Activated naive CD8-positive, alpha-beta T cell treated with anti-CD3 and anti-CD28 coated beads, Interleukin-2, amount 50 U/mL, for 24 hours (primary cell): ENCODE measurements around the gene USP47.
A peak's percentile ranks its signal among the peaks of the same experiment; 100 is the strongest.

Experiments
- ATAC-seq: fragments of 150-1000 bp; cut with Tn5 transposase; one replicate; pipeline ENCODE4 v1.10.0; 2021
- DNase-seq: peaks from one replicate; pipeline ENCODE4 v3.0.0; 2021
- H3K27ac Mint-ChIP-seq: one replicate; pipeline ENCODE4 v1.8.0; 2021; ENCODE audit warnings: mild to moderate bottlenecking, mixed read lengths
- H3K27me3 Mint-ChIP-seq: one replicate; pipeline ENCODE4 v1.8.0; 2021; ENCODE audit warnings: mixed read lengths
- H3K36me3 Mint-ChIP-seq: one replicate; pipeline ENCODE4 v1.8.0; 2021; ENCODE audit warnings: low read depth, mixed read lengths
- H3K4me1 Mint-ChIP-seq: one replicate; pipeline ENCODE4 v1.8.0; 2021; ENCODE audit warnings: mixed read lengths
- H3K4me3 Mint-ChIP-seq: one replicate; pipeline ENCODE4 v1.8.0; 2021; ENCODE audit warnings: mild to moderate bottlenecking, moderate library complexity, mixed read lengths
- H3K9me3 Mint-ChIP-seq: one replicate; pipeline ENCODE4 v1.8.0; 2021; ENCODE audit warnings: mixed read lengths

USP47 gene

DNA sequence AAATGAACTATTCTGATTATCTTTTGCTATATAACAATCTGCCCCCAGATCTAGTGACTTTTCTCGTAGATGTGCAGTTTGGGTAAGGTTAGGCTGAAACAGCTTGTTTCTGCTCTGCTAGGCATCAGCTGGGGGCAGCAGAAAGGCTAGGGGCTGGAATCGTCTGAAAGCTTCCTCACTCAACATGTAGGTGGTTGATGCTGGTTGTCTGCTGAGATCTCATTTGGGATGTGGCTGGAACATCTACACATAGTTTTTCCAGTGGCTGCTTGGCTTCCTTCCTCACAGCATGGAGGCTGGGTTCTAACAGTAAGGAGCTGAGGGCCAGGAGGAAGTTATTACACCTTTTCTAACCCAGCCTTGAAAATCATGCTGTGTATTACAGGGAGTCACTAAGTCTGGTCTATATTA lies 30.2 kb downstream of the USP47 start:
- H3K9me3 Mint-ChIP-seq = peaks cover 4% of the 10 kb centered on the region

DNA sequence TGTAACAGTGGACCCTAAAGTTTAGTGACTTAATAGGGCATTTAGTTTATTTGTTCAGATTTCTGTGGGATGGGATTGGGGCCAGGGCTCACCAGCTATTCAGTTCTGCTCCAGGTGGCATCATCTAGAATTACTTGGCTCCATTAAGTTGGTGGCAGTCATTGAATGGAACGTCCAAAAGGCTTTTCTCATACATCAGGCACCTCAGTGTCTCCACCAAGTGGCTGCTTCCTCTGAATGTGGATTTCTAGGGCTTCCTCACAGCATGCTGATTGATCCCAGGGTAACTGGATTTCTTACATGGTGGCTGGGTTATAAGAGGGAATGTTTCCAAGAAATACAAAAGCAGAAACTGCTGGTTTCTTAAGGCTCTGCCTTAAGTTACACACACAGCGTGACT lies 34.7 kb downstream of the USP47 start:
- no peaks in the 10 kb centered on the region for H3K27me3 Mint-ChIP-seq
- ATAC-seq = no peak
- H3K36me3 Mint-ChIP-seq = peaks cover 7% of the 10 kb centered on the region
- H3K9me3 Mint-ChIP-seq = no peaks in the 10 kb centered on the region
- no peak for DNase-seq
- H3K27ac Mint-ChIP-seq = no peak overlapping the region
- H3K4me3 Mint-ChIP-seq = no peak overlapping the region
- H3K4me1 Mint-ChIP-seq = peaks cover 37% of the 10 kb centered on the region

More for the DNA sequence above, 30.2 kb downstream of the USP47 start:
- Mint-ChIP-seq H3K4me3 (no peak overlapping the region), H3K4me1 (peaks cover 61% of the 10 kb centered on the region), H3K27me3 (no peaks in the 10 kb centered on the region), H3K27ac (peak overlapping the region; percentile 14), H3K36me3 (peaks cover 8% of the 10 kb centered on the region)
- DNase-seq = no peak
- ATAC-seq = peak; percentile 33

DNA sequence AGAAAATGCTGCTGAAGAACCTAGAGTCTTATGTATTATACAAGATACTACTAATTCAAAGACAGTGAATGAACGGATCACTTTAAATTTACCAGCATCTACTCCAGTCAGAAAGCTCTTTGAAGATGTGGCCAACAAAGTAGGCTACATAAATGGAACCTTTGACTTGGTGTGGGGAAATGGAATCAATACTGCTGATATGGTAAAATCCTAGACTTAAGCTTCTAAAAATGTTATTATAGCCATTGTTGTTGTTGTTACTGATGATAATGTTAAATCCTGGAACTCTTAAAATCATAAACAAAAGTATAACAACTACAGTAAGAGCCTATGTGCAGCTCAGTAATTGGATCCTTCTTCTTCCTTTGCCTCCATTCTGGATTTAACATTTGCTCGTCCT lies 38.4 kb downstream of the USP47 start:
- Mint-ChIP-seq H3K9me3 (no peaks in the 10 kb centered on the region), H3K4me3 (no peak overlapping the region), H3K4me1 (peaks cover 43% of the 10 kb centered on the region), H3K27me3 (no peaks in the 10 kb centered on the region), H3K36me3 (peaks cover 23% of the 10 kb centered on the region), H3K27ac (no peak overlapping the region)
- DNase-seq = no peak
- no peak for ATAC-seq

DNA sequence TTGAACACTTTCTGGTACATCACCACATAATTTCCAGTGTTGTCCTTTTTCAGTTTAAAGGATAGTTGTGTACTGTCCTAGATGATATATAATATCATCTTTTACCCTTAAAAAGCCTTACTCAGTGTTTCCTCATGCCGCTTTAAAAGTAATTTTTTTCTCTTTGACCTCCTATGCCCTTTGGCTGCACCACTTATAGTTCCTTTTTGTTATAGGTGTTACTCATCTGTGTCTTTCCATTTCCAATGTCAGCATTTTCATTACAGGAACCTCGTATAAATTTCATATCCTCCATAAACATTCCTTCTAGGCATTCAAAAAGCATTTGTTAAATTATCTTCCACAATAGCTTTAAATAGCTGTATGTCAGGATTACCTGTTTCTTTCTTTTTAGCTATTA lies 40.8 kb downstream of the USP47 start:
- DNase-seq (no peak), ATAC-seq (no peak)
- Mint-ChIP-seq H3K36me3 (peaks cover 44% of the 10 kb centered on the region), H3K27me3 (no peaks in the 10 kb centered on the region), H3K4me3 (no peak overlapping the region), H3K9me3 (no peaks in the 10 kb centered on the region), H3K27ac (no peak overlapping the region), H3K4me1 (peaks cover 39% of the 10 kb centered on the region)

DNA sequence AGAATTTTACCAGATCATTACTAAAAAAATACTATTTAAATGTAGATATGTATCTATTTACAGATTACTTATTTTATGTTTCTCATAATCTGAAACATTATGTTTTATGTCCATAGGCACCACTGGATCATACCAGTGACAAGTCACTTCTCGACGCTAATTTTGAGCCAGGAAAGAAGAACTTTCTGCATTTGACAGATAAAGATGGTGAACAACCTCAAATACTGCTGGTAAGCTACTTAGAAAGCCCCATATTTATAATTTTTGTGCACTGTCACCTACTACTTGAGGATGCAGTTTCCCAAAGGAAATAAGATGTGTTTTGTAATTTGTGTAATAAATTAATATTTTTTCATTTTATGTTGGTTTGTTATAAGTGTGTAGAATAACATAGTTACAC lies 42.6 kb downstream of the USP47 start:
- Mint-ChIP-seq H3K4me1 (peaks cover 33% of the 10 kb centered on the region), H3K4me3 (no peak overlapping the region), H3K36me3 (peaks cover 52% of the 10 kb centered on the region), H3K27me3 (no peaks in the 10 kb centered on the region), H3K9me3 (no peaks in the 10 kb centered on the region), H3K27ac (no peak overlapping the region)
- ATAC-seq = no peak
- DNase-seq = no peak

DNA sequence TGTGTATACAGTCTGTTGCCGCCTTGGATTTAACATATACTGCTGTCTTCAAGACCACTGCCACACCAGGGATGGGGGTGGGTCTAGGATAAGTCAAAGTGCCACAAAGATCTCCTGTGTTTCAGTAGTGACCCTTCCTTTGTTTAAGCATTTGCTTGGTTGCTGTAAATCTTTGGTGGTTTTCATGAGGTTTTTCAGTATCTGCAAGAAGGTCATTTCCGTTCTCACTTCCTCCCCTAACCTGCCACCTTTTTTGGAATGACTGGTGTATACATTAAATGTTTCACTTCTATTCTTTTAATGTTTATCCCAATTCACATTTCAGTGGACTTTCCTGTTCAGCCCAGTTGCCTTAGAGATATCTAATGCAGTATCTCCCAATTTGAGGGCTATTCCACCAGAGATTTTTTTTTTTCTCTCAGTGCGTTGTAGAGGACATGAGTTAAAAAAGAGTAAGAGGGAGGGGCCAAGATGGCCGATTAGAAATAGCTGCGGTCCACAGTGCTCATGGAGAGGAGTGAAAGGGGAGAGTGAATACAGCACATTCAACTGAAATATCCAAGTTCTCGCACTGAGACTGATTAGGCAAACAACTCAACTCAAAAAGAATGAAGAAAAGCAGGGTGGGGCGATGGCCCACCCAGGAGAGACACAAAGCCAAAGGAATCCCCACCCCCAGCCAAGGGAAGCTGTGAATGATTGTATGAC lies 43.2 kb downstream of the USP47 start:
- Mint-ChIP-seq H3K36me3 (peaks cover 55% of the 10 kb centered on the region), H3K4me1 (peaks cover 32% of the 10 kb centered on the region), H3K9me3 (no peaks in the 10 kb centered on the region), H3K27me3 (no peaks in the 10 kb centered on the region), H3K4me3 (no peak overlapping the region), H3K27ac (peak overlapping the region; percentile 14)
- no peak for DNase-seq
- peak; percentile 49 for ATAC-seq

DNA sequence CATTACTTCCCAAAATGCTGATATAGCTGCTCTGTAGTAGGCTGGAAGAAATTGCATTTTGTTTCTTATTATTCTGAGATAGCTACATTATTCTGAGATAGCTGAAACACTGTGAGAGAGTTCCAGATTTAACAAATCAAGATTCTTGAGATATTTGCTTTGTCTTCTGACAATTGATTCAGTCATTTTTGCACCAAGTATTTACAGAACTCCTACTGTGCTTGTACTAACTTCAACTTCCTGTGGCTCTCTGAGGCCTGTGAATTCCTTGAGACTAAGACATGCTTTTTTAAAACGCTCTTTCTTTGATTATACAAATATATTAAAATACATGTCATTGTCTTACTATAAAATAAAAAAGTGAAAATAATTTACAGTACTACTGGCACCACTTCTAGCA lies 52.7 kb downstream of the USP47 start:
- Mint-ChIP-seq H3K36me3 (peaks cover 16% of the 10 kb centered on the region), H3K4me1 (no peaks in the 10 kb centered on the region), H3K27ac (no peak overlapping the region), H3K4me3 (no peak overlapping the region), H3K27me3 (no peaks in the 10 kb centered on the region), H3K9me3 (no peaks in the 10 kb centered on the region)
- no peak for DNase-seq
- ATAC-seq = no peak

DNA sequence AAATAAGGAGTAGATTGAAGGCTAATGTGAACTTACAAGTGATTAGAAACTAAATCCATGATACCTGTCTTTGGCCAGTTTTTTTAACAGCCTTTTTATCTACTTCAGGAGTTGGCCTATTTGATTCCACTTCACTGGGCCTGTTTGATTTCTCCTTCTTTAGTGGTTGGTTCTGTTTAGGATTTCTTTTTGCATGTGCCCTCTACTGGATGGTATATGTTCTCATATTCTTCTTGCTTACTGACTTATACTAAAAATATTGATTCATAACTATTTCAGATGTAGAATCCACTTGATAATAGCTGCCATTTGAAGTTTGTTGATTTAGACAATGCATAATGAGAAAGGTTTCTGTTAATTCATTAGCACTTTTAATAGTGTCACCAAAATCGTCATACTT lies 53.9 kb downstream of the USP47 start:
- H3K27me3 Mint-ChIP-seq = no peaks in the 10 kb centered on the region
- no peak overlapping the region for H3K4me3 Mint-ChIP-seq
- no peaks in the 10 kb centered on the region for H3K9me3 Mint-ChIP-seq
- H3K36me3 Mint-ChIP-seq = peaks cover 13% of the 10 kb centered on the region
- no peak overlapping the region for H3K27ac Mint-ChIP-seq
- DNase-seq (no peak), ATAC-seq (no peak)
- H3K4me1 Mint-ChIP-seq = no peaks in the 10 kb centered on the region

DNA sequence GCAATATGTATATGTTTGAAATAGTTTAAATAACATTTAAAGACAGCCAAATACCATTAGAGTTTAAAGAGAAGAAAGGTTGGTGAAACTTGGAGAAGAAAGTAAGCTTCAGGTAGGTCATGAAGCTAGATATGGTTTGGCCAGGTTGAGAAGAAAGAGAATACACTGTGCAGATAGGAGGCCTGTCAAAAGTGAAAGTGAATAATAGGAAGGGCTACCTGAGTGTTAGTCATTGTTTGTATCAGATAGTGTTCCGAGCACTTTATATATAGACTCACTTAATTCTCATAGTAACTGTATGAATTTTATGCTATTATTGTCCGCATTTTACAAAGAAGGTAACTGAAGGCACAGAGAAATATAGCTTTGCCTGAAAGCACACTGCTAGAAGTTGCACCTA lies 56.9 kb downstream of the USP47 start:
- DNase-seq (no peak), ATAC-seq (no peak)
- peaks cover 10% of the 10 kb centered on the region for H3K36me3 Mint-ChIP-seq
- no peak overlapping the region for H3K27ac Mint-ChIP-seq
- no peaks in the 10 kb centered on the region for H3K4me1 Mint-ChIP-seq
- no peaks in the 10 kb centered on the region for H3K27me3 Mint-ChIP-seq
- no peak overlapping the region for H3K4me3 Mint-ChIP-seq
- H3K9me3 Mint-ChIP-seq = no peaks in the 10 kb centered on the region

DNA sequence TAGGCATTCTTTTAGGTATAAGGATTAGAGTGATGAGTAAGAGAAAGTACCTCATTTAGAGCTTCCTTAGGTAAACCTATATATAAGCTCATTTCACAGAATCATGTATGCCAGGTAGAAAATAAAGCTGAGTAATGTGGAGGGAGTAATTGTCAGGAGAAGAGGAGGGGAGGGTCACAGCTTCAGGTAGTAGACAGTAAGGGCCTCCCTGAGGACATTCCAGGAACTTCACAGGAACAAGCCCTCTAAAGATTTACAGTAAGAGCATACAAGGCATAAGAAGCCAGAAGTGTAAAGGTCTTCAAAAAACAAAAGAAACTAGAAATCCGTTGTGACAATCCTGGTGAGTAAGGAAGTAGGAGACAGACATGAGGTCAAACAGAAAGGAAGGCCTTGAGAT lies 57.6 kb downstream of the USP47 start:
- Mint-ChIP-seq H3K27me3 (no peaks in the 10 kb centered on the region), H3K4me3 (no peak overlapping the region), H3K4me1 (no peaks in the 10 kb centered on the region), H3K27ac (no peak overlapping the region), H3K9me3 (no peaks in the 10 kb centered on the region), H3K36me3 (peaks cover 14% of the 10 kb centered on the region)
- DNase-seq (no peak), ATAC-seq (no peak)

DNA sequence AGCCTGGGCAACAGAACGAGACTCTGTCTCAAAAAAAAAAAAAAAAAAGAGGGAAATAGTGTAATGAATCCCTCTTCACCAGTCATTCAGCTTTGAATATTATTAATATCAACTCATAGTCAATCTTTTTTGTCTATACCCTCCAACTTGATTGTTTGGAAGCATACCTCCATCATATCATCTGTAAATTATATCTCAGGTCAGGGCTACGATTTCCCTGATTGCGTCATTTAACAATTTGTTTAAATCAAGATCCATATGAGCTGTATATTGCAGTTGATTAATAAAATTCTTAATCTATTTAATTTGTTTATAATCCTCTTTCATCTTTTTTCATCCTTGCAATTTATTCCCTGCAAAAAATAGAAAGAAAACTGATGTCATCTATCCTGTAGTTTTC lies 60.2 kb downstream of the USP47 start:
- Mint-ChIP-seq H3K4me1 (no peaks in the 10 kb centered on the region), H3K9me3 (no peaks in the 10 kb centered on the region)

DNA sequence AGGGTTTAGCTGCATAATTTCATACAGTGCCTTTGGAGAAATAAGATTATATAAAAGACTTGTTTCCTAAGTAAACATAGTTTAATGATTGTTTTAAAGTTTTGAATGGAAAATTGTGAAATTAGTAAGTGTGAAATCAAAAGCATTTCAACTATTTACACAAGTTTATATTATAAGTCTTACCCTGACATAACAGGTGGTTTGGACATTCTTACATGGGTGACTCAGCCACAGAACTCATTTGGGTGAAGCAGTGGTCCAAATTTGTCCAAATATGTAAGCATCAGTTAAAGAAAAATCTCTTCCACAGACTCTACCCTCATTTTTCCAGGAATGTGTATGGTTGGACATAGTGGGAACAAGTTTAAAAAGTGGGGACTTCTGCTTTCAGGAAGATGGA lies 68.0 kb downstream of the USP47 start:
- H3K27me3 Mint-ChIP-seq = no peaks in the 10 kb centered on the region
- DNase-seq (no peak), ATAC-seq (no peak)
- H3K9me3 Mint-ChIP-seq = no peaks in the 10 kb centered on the region
- H3K27ac Mint-ChIP-seq = no peak overlapping the region
- peaks cover 22% of the 10 kb centered on the region for H3K36me3 Mint-ChIP-seq
- no peak overlapping the region for H3K4me3 Mint-ChIP-seq
- H3K4me1 Mint-ChIP-seq = no peaks in the 10 kb centered on the region

More for the DNA sequence above, 60.2 kb downstream of the USP47 start:
- DNase-seq = no peak
- ATAC-seq = no peak
- Mint-ChIP-seq H3K27me3 (no peaks in the 10 kb centered on the region), H3K27ac (no peak overlapping the region), H3K4me3 (no peak overlapping the region), H3K36me3 (peaks cover 21% of the 10 kb centered on the region)

DNA sequence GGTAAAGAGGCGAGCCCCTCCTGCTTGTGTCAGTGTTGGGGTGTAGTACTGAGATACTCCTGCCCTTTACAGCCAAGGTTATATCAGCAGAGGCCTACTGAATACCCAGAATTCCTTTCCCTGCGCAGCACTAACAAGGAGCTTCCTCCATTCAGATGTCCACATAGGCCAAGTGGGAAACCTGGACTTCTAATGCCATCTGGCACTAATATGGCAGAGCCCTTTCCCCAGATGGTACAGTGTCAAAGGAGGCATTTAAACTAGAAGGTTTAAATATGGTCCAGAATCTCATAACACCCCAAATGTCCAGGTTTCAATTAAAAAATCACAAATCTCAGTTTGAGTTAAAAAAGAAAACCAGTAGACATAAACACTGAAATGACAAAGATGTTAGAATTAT lies 68.8 kb downstream of the USP47 start:
- no peaks in the 10 kb centered on the region for H3K9me3 Mint-ChIP-seq
- H3K27ac Mint-ChIP-seq = no peak overlapping the region
- no peaks in the 10 kb centered on the region for H3K4me1 Mint-ChIP-seq
- DNase-seq = no peak
- H3K36me3 Mint-ChIP-seq = peaks cover 19% of the 10 kb centered on the region
- no peaks in the 10 kb centered on the region for H3K27me3 Mint-ChIP-seq
- no peak for ATAC-seq
- H3K4me3 Mint-ChIP-seq = no peak overlapping the region

DNA sequence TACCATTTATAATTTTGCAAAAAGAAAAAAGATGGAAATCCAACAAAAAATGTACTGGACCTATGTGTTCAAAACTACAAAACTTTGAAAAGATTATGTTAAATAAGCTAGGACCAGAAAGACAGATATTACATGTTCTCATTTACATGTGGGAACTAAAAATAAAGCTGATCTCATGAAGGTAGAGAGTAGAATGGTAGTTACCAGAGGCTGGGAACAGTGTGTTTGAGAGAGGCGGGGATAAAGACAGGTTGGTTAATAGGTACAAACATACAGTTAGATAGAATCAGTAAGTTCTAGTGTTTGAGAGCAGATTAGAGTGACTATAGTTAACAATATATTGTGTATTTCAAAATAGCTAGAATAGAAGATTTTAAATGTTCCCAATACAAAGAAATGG lies 71.6 kb downstream of the USP47 start:
- H3K4me3 Mint-ChIP-seq = no peak overlapping the region
- H3K27ac Mint-ChIP-seq = no peak overlapping the region
- peaks cover 4% of the 10 kb centered on the region for H3K4me1 Mint-ChIP-seq
- H3K27me3 Mint-ChIP-seq = no peaks in the 10 kb centered on the region
- no peaks in the 10 kb centered on the region for H3K9me3 Mint-ChIP-seq
- H3K36me3 Mint-ChIP-seq = peaks cover 17% of the 10 kb centered on the region
- ATAC-seq (no peak), DNase-seq (no peak)

DNA sequence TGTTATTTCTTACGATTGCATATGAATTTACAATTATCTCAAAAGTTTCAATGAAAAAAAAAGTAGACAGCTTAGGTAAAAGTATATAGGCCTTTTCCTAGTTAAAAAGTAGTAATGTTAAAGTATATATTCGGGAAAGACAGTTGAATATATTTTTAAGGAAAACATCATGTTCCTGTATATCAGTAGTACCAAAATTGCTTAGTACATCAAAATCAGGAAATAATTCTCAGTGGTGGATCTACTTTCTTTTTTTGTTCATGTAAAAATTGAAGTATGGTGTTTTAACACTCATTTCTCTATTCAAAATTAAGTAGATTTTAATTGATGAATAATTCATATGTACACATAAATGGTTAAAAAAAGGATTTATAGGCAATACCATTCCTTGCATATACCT lies 73.9 kb downstream of the USP47 start:
- no peak for ATAC-seq
- no peak for DNase-seq
- H3K27ac Mint-ChIP-seq = no peak overlapping the region
- H3K9me3 Mint-ChIP-seq = no peaks in the 10 kb centered on the region
- H3K4me3 Mint-ChIP-seq = no peak overlapping the region
- no peaks in the 10 kb centered on the region for H3K27me3 Mint-ChIP-seq
- H3K36me3 Mint-ChIP-seq = peaks cover 16% of the 10 kb centered on the region
- H3K4me1 Mint-ChIP-seq = peaks cover 7% of the 10 kb centered on the region

DNA sequence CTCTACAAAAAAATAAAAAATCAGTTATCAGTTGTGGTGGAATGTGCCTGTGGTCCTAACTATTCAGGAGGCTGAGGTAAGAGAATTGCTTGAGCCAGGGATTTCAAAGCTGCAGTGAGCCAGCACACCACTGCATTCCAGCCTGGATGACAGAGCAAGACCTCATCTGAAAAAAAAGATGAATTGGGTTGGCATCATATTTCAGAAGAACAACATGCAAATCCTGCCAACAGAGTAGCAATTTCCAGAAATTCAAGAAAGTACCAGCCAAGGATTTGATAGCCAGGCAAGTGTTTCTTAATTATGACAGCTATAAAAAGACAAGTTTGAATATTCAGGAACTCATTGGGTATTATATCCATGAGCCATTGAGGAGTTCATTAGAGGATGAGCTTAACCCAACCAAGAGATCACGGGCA lies 75.2 kb downstream of the USP47 start:
- H3K27ac Mint-ChIP-seq = no peak overlapping the region
- no peak for ATAC-seq
- no peaks in the 10 kb centered on the region for H3K9me3 Mint-ChIP-seq
- H3K36me3 Mint-ChIP-seq = peaks cover 11% of the 10 kb centered on the region
- H3K27me3 Mint-ChIP-seq = no peaks in the 10 kb centered on the region
- H3K4me1 Mint-ChIP-seq = peaks cover 7% of the 10 kb centered on the region
- no peak overlapping the region for H3K4me3 Mint-ChIP-seq
- no peak for DNase-seq
